ENCODE data around the gene UBE2G1.

UBE2G1 gene

GRCh38 chr17:4309897-4310296 lies 56.6 kb downstream of the UBE2G1 start:
- FAIRE-seq (peak; percentile 73), DNase-seq (ENCODE audit: insufficient read length, low spot score) (no peak)

- DNase-seq (ENCODE audit: insufficient read length, low spot score) = no peak
Measured at GRCh38 chr17:4307179-4307930, 59.1 kb downstream of the UBE2G1 start.

GRCh38 chr17:4305224-4305623 lies 61.3 kb downstream of the UBE2G1 start:
- FAIRE-seq = no peak
- no peak for DNase-seq (ENCODE audit: insufficient read length, low spot score)

More at GRCh38 chr17:4307179-4307930, 59.1 kb downstream of the UBE2G1 start:
- no peak for FAIRE-seq

GRCh38 chr17:4304417-4305027 lies 62.0 kb downstream of the UBE2G1 start:
- DNase-seq (ENCODE audit: insufficient read length, low spot score) = peak; percentile 19
- FAIRE-seq = peak; percentile 23

GRCh38 chr17:4301066-4301465 lies 65.4 kb downstream of the UBE2G1 start:
- no peak for FAIRE-seq
- DNase-seq (ENCODE audit: insufficient read length, low spot score) = no peak

GRCh38 chr17:4297351-4297750 lies 69.1 kb downstream of the UBE2G1 start:
- FAIRE-seq = no peak

GRCh38 chr17:4295686-4296085 lies 70.8 kb downstream of the UBE2G1 start:
- DNase-seq (ENCODE audit: insufficient read length, low spot score) = no peak
- FAIRE-seq = no peak

More at GRCh38 chr17:4297351-4297750, 69.1 kb downstream of the UBE2G1 start:
- no peak for DNase-seq (ENCODE audit: insufficient read length, low spot score)

GRCh38 chr17:4293572-4293971 lies 72.9 kb downstream of the UBE2G1 start:
- DNase-seq (ENCODE audit: insufficient read length, low spot score) (no peak), FAIRE-seq (peak; percentile 74)

GRCh38 chr17:4287710-4288109 lies 78.8 kb downstream of the UBE2G1 start:
- FAIRE-seq (no peak), DNase-seq (ENCODE audit: insufficient read length, low spot score) (no peak)

GRCh38 chr17:4276514-4276913 lies 90.0 kb downstream of the UBE2G1 start:
- FAIRE-seq (no peak), DNase-seq (ENCODE audit: insufficient read length, low spot score) (no peak)

- DNase-seq (ENCODE audit: insufficient read length, low spot score) (no peak), FAIRE-seq (no peak)
Measured at GRCh38 chr17:4272972-4273368, 93.5 kb downstream of the UBE2G1 start.

GRCh38 chr17:4272213-4272971 lies 94.1 kb downstream of the UBE2G1 start:
- FAIRE-seq (no peak), DNase-seq (ENCODE audit: insufficient read length, low spot score) (no peak)

GRCh38 chr17:4270736-4271135 lies 95.7 kb downstream of the UBE2G1 start:
- DNase-seq (ENCODE audit: insufficient read length, low spot score) (no peak), FAIRE-seq (no peak)

GRCh38 chr17:4269915-4270314 lies 96.6 kb downstream of the UBE2G1 start:
- no peak for FAIRE-seq
- no peak for DNase-seq (ENCODE audit: insufficient read length, low spot score)

GRCh38 chr17:4267402-4267801 lies 99.1 kb downstream of the UBE2G1 start:
- DNase-seq (ENCODE audit: insufficient read length, low spot score) = no peak
- no peak for FAIRE-seq

- DNase-seq (ENCODE audit: insufficient read length, low spot score) (no peak), FAIRE-seq (no peak)
Measured at GRCh38 chr17:4266550-4266949, 99.9 kb downstream of the UBE2G1 start.

- peak; percentile 96 for DNase-seq (ENCODE audit: insufficient read length, low spot score)
- peak; percentile 97 for FAIRE-seq
Measured at GRCh38 chr17:4263282-4264215, 102.9 kb downstream of the UBE2G1 start, which contains the start of gene ANKFY1. ANKFY1 (minus strand) TSS chr17:4263979; CDS start chr17:4263941, 38 bp downstream.

GRCh38 chr17:4262703-4263102 lies 103.8 kb downstream of the UBE2G1 start:
- FAIRE-seq = no peak
- no peak for DNase-seq (ENCODE audit: insufficient read length, low spot score)

GRCh38 chr17:4261452-4261851 lies 105.0 kb downstream of the UBE2G1 start:
- no peak for FAIRE-seq

GRCh38 chr17:4258867-4259266 lies 107.6 kb downstream of the UBE2G1 start:
- FAIRE-seq = no peak
- DNase-seq (ENCODE audit: insufficient read length, low spot score) = no peak

More at GRCh38 chr17:4261452-4261851, 105.0 kb downstream of the UBE2G1 start:
- no peak for DNase-seq (ENCODE audit: insufficient read length, low spot score)
